GM20431 (cell line): Measurements from ENCODE around the gene DDIT3.

ENCODE experiments used
- in situ Hi-C: fragments of 300-500 bp; cut with MseI, MboI; formaldehyde crosslinking; loops from one replicate; pipeline ENCODE4 v1.15.0; 2020; ENCODE audit warnings: low sequenced_read_pairs; ENCODE audit not compliant: unreplicated experiment

DDIT3 gene

GRCh38 chr12:57548013-57548315 is 27.6 kb upstream of the DDIT3 start:
- in situ Hi-C loops = no loop called here

- in situ Hi-C loops = no loop called here
Measured at GRCh38 chr12:57547288-57548012, 27.1 kb upstream of the DDIT3 start.

GRCh38 chr12:57546438-57547287 is 26.3 kb upstream of the DDIT3 start, which contains the start of gene DCTN2:
Gene DCTN2 (minus strand): TSS chr12:57547192. CDS start chr12:57547063, 129 bp downstream.
- in situ Hi-C loops = no loop called here

- in situ Hi-C loops = no loop called here
Measured at GRCh38 chr12:57545809-57546437, 25.6 kb upstream of the DDIT3 start.

GRCh38 chr12:57543581-57543980 is 23.3 kb upstream of the DDIT3 start:
- in situ Hi-C loops = no loop called here

GRCh38 chr12:57541717-57542116 is 21.4 kb upstream of the DDIT3 start:
- in situ Hi-C loops = no loop called here

GRCh38 chr12:57541001-57541400 is 20.7 kb upstream of the DDIT3 start:
- in situ Hi-C loops = no loop called here

- in situ Hi-C loops = no loop called here
Measured at GRCh38 chr12:57539134-57539768, 18.9 kb upstream of the DDIT3 start.

- in situ Hi-C loops = no loop called here
Measured at GRCh38 chr12:57536597-57536942, 16.3 kb upstream of the DDIT3 start.

- in situ Hi-C loops = no loop called here
Measured at GRCh38 chr12:57535764-57536596, 15.7 kb upstream of the DDIT3 start.

- in situ Hi-C loops = no loop called here
Measured at GRCh38 chr12:57534991-57535543, 14.8 kb upstream of the DDIT3 start.

- in situ Hi-C loops = no loop called here
Measured at GRCh38 chr12:57534250-57534649, 13.9 kb upstream of the DDIT3 start.

GRCh38 chr12:57533108-57533507 is 12.8 kb upstream of the DDIT3 start:
- in situ Hi-C loops = no loop called here

- in situ Hi-C loops = no loop called here
Measured at GRCh38 chr12:57531836-57532235, 11.5 kb upstream of the DDIT3 start.

GRCh38 chr12:57530396-57531142 is 10.3 kb upstream of the DDIT3 start:
- in situ Hi-C loops = no loop called here

- in situ Hi-C loops = no loop called here
Measured at GRCh38 chr12:57529831-57530230, 9.5 kb upstream of the DDIT3 start.

- in situ Hi-C loops = no loop called here
Measured at GRCh38 chr12:57528831-57529555, 8.7 kb upstream of the DDIT3 start.

- in situ Hi-C loops = no loop called here
Measured at GRCh38 chr12:57528176-57528575, 7.9 kb upstream of the DDIT3 start.
